Glomerular visceral epithelial cell (primary cell): ENCODE results near the gene ADGRG7.

ENCODE experiments used
- DNase-seq: peaks from one replicate; pipeline ENCODE4 v3.0.0-alpha.2; 2016; ENCODE audit errors: extremely low spot score

Gene ADGRG7

GRCh38 chr3:100602506-100603444, 6.6 kb upstream of the ADGRG7 start:
- DNase-seq: peak; percentile 24

- DNase-seq: peak; percentile 41
Measured at GRCh38 chr3:100603469-100603868, 5.9 kb upstream of the ADGRG7 start.

DNA sequence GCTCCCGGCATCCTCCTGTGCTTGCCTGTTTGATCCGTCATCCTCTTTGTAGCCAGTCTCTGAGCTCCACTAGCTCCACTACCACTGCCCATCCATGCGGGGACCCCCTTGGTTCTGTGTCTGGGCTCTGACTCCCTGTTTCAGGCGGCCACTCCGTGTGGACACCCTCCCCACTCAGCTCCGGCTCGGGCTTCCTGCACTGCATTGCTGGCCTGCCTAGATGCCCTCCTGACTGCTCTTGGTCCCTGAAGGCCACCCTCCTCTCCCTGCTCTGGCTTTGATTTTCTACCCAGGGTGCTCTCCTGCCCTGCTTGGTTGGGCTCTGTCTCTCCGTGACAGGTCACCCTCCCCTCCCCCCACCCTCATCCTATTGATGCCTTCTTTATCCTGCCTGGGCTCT, 4.0 kb upstream of the ADGRG7 start:
- DNase-seq: no peak

GRCh38 chr3:100606894-100607512, 2.4 kb upstream of the ADGRG7 start:
- no peak for DNase-seq

- no peak for DNase-seq
Measured at GRCh38 chr3:100609963-100610362, 562 bp downstream of the ADGRG7 start.

DNA sequence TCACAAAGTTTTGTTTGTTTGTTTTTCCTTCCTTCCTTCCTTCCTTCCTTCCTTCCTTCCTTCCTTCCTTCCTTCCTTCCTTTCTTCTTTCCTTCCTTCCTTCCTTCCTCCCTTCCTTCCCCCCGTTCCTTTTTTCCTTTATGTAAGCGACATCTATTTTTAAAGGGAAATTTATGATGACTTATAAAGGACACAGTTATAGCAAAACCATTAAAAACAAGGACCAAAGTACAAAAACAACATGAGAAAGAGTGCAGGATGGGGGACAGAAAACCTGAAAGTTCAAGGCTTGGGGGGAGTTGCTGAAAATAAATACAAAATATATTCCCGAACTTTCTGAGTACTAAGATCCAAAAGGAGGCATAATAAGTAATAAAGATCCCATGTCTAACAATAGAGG, 1.8 kb downstream of the ADGRG7 start:
- DNase-seq: no peak

DNA sequence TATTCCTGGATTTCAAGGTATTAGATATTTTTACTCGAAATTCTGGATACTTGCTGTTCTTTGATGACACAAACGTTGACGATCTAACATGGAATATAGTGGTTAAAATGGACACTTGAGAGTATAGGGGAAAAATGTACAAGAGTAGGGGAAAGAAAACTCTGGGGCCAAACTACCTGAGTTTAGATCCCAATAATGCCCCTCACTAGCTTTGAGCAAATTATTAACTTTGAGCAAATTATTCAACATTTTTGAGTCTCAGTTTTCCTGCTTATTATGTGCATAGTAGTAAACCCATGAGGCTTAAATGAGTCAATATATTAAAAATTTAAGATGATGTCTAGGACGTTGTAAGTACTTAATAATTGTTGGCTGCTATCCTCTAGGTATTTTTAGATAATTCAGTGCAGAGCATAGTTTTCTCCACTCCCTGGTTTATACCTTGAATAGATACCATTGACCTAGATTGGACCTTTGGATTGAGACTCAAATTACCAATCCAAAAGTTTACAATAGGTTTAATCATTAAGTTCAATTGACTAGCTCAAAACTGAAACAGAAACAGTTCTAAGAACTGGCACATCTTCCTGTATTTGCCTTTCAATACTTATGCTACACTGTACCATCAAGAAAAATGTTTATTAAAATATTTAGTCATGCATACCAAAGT, 4.5 kb downstream of the ADGRG7 start:
- DNase-seq: no peak

GRCh38 chr3:100614941-100615340, 5.5 kb downstream of the ADGRG7 start:
- no peak for DNase-seq

DNA sequence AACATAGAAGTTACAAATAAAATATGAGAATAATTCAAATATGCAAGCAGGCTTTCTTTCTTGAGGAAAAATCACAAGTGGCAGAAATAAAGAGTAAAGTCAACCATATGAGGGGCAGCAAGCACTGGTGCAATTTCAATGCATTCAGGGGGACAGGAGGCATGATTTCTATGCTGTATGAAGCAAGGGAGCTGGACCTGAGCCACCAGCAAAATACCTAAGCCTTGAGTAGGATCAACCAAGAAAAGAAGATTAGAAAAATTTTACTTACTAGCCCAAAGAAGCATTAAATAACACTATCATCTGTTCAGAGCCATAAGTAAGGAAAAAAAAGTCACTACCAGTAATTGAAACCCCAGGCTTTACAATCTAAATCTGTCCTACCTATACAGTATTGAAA, 6.3 kb downstream of the ADGRG7 start:
- no peak for DNase-seq

- no peak for DNase-seq
Measured at GRCh38 chr3:100621251-100621650, 11.8 kb downstream of the ADGRG7 start.

DNA sequence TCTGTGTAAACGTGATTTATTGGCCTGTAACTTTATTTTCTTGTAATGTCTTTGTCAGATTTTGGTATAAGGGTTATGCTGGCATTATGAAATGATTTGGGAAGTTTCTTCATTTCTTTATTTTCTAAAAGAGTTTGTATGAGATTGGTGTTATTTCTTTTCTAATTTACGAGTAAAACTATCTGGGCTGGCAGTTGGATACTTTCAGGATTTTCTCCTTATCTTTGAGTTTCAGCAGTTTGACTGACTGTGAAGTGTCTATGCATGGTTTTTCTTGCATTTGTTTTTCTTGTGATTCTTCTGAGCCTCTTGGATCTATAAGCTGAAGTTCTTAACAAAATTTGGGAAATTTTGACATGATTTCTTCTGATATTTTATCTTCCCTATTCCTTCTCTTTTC, 18.1 kb downstream of the ADGRG7 start:
- no peak for DNase-seq

- no peak for DNase-seq
Measured at GRCh38 chr3:100629421-100630127, 20.2 kb downstream of the ADGRG7 start.

- no peak for DNase-seq
Measured at GRCh38 chr3:100630664-100631063, 21.3 kb downstream of the ADGRG7 start.

- DNase-seq: no peak
Measured at GRCh38 chr3:100631236-100631635, 21.8 kb downstream of the ADGRG7 start.

DNA sequence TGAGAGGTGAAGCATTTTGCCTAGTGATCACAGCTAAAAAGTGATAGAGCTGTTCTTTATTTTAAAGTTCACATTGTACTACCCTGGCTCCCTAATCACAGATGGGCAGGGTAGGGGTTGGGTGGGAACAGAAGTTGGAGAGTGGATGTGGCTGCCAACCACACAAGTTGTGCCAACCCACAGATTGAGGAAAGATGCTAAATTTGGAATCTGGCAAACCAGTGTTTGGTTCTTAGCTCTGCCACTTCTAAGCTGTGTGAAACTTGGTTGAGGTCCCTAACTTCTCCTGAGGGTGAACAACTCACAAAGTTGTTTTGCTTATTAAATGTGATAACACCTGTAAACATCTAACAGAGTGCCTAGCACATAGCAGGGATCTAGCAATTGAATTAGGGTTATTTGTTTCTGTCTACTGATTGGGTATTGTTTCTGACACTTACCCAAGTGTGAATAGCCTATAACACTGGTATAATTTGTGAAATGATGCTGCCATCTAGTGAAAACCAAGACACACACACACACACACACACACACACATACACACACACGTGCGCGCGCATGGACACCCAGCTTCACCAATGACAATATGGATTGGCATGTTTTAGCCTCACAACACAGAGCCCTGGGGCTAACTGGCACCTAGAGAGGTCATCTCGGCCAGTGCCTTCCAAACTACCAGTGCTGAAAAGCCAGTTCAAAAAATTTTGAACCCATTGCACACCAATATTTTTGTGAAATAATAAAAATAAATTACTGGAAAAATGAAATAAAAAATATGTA, 25.3 kb downstream of the ADGRG7 start:
- peak; percentile 19 for DNase-seq

- DNase-seq: no peak
Measured at GRCh38 chr3:100635273-100635701, 25.9 kb downstream of the ADGRG7 start.

DNA sequence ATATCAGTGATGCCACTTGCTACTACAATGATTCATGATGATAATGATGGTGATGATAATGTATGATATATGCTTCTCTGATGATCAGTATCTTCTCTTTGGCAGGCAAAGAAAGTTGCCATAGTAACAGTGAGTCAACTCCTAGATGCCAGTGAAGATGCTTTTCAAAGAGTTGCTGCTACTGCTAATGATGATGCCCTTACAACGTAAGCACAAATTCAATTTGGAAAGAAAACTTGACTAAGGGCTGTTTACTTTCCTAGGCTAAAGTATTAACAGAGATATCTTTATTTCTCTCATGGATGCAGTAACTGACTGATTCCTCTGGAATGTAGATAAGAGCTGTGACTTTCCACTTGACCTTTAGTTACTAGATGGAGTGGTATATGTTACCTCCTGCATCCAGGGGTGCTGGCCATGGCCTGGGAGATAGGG, 27.8 kb downstream of the ADGRG7 start:
- DNase-seq: no peak

DNA sequence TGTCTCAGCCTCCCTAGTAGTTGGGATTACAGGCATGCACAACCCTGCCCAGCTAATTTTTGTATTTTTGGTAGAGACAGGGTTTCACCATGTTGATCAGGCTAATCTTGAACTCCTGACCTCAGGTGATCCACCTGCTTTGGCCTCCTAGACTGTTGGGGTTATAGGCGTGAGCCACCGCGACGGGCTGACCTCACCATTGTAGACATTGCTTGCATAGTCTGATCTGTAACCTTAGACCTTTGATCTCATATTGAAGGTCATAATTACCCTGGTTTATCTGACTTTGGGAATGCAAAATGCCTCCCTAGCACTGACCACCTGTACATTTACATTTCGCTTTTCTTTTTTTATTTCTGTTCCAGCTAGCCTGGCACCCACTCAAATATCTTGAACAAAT, 31.2 kb downstream of the ADGRG7 start:
- no peak for DNase-seq

GRCh38 chr3:100641471-100642032, 32.2 kb downstream of the ADGRG7 start:
- no peak for DNase-seq

- DNase-seq: no peak
Measured at GRCh38 chr3:100645913-100646312, 36.5 kb downstream of the ADGRG7 start.

GRCh38 chr3:100647171-100647570, 37.8 kb downstream of the ADGRG7 start:
- DNase-seq: no peak
